WTC11 (cell line): ENCODE results near the gene FOXJ3. TPM values are rescaled to one million over a fixed set of nuclear protein-coding genes. Genes with fewer than 3 reads are reported as not detected.

ENCODE experiments used
- ATAC-seq: fragments of 200-7000 bp; cut with Tn5 transposase; 2 replicates; pipeline ENCODE4 v1.10.0; 2021; ENCODE audit warnings: mild to moderate bottlenecking, moderate library complexity
- CTCF ChIA-PET: fragments of 300-600 bp; sonication (Branson Sonifier 250); formaldehyde crosslinking; loops from one replicate; lab custom pipeline; 2021; ENCODE audit warnings: antibody characterized with exemption; lab: Charles Lee
- POLR2A ChIA-PET: fragments of 350-600 bp; sonication (Branson Sonifier 250); formaldehyde crosslinking; loops from one replicate; lab custom pipeline; 2021; ENCODE audit warnings: antibody characterized with exemption; lab: Charles Lee
- DNase-seq: peaks from one replicate; pipeline ENCODE4 v3.0.0; 2021; ENCODE audit warnings: low spot score
- H3K27ac Mint-ChIP-seq: 2 replicates; pipeline ENCODE4 v1.8.0; 2021; ENCODE audit warnings: mixed read lengths
- H3K27me3 Mint-ChIP-seq: 2 replicates; pipeline ENCODE4 v1.8.0; 2021; ENCODE audit warnings: low read depth, mild to moderate bottlenecking, moderate library complexity, mixed read lengths
- H3K36me3 Mint-ChIP-seq: 2 replicates; pipeline ENCODE4 v1.8.0; 2021; ENCODE audit warnings: mixed read lengths
- H3K4me1 Mint-ChIP-seq: 2 replicates; pipeline ENCODE4 v1.8.0; 2022; ENCODE audit warnings: mixed read lengths
- H3K4me3 Mint-ChIP-seq: 2 replicates; pipeline ENCODE4 v1.8.0; 2021; ENCODE audit warnings: mild to moderate bottlenecking, moderate library complexity, mixed read lengths
- H3K9me3 Mint-ChIP-seq: 2 replicates; pipeline ENCODE4 v1.8.0; 2021; ENCODE audit warnings: mixed read lengths
- ATF1 ChIP-seq: sonication (generic); formaldehyde crosslinking; IDR thresholded peaks from 2 replicates; pipeline ENCODE4 v1.8.1; 2023; ENCODE audit warnings: mild to moderate bottlenecking, moderate library complexity, missing genetic modification reagents
- CBFB ChIP-seq: sonication (generic); formaldehyde crosslinking; IDR thresholded peaks from 2 replicates; pipeline ENCODE4 v1.8.1; 2022; ENCODE audit warnings: mild to moderate bottlenecking, low read depth, missing genetic modification reagents
- ETV6 ChIP-seq: sonication (generic); formaldehyde crosslinking; IDR thresholded peaks from 2 replicates; pipeline ENCODE4 v1.8.1; 2022; ENCODE audit warnings: mild to moderate bottlenecking, missing genetic modification reagents
- FOXJ3 ChIP-seq: sonication (generic); formaldehyde crosslinking; IDR thresholded peaks from 2 replicates; pipeline ENCODE4 v1.9.0; 2021; ENCODE audit warnings: missing genetic modification reagents, mild to moderate bottlenecking, borderline replicate concordance
- FOXP1 ChIP-seq: sonication (generic); formaldehyde crosslinking; IDR thresholded peaks from 2 replicates; pipeline ENCODE4 v1.8.0; 2022; ENCODE audit warnings: missing genetic modification reagents, mild to moderate bottlenecking, moderate library complexity, borderline replicate concordance
- GRHL2 ChIP-seq: fragments of 250-450 bp; sonication (Bioruptor Pico); IDR thresholded peaks from 2 replicates; pipeline ENCODE4 v1.8.0; 2022; ENCODE audit warnings: mild to moderate bottlenecking, moderate library complexity; ENCODE audit not compliant: insufficient replicate concordance, severe bottlenecking
- GTF2I ChIP-seq: fragments of 250-450 bp; sonication (Bioruptor Pico); conservative IDR thresholded peaks from 2 replicates; pipeline ENCODE4 v1.4.0; 2021; ENCODE audit warnings: mild to moderate bottlenecking
- IRF2 ChIP-seq: sonication (generic); formaldehyde crosslinking; IDR thresholded peaks from 2 replicates; pipeline ENCODE4 v1.8.0; 2022; ENCODE audit warnings: low read depth, missing genetic modification reagents, borderline replicate concordance
- NR2C2 ChIP-seq: sonication (generic); formaldehyde crosslinking; IDR thresholded peaks from 2 replicates; pipeline ENCODE4 v1.8.0; 2022; ENCODE audit warnings: mild to moderate bottlenecking, missing genetic modification reagents
- NR3C1 ChIP-seq: sonication (generic); formaldehyde crosslinking; conservative IDR thresholded peaks from 2 replicates; pipeline ENCODE4 v1.8.1; 2023; ENCODE audit warnings: low read depth, mild to moderate bottlenecking, missing genetic modification reagents
- SMAD3 ChIP-seq: sonication (generic); formaldehyde crosslinking; IDR thresholded peaks from 2 replicates; pipeline ENCODE4 v1.8.0; 2022; ENCODE audit warnings: missing genetic modification reagents, mild to moderate bottlenecking, borderline replicate concordance
- SOX15 ChIP-seq: fragments of 250-450 bp; sonication (Bioruptor Pico); IDR thresholded peaks from 2 replicates; pipeline ENCODE4 v1.9.0; 2021; ENCODE audit warnings: mild to moderate bottlenecking
- TCF7 ChIP-seq: sonication (generic); formaldehyde crosslinking; IDR thresholded peaks from 2 replicates; pipeline ENCODE4 v1.8.0; 2022; ENCODE audit warnings: mild to moderate bottlenecking, low read depth, missing genetic modification reagents, moderate library complexity
- TEAD1 ChIP-seq: sonication (generic); formaldehyde crosslinking; IDR thresholded peaks from 2 replicates; pipeline ENCODE4 v1.8.0; 2022; ENCODE audit warnings: mild to moderate bottlenecking, missing genetic modification reagents
- TEAD4 ChIP-seq: sonication (generic); formaldehyde crosslinking; IDR thresholded peaks from 2 replicates; pipeline ENCODE4 v1.8.0; 2022; ENCODE audit warnings: mild to moderate bottlenecking, missing genetic modification reagents
- TP53 ChIP-seq: sonication (generic); formaldehyde crosslinking; IDR thresholded peaks from 2 replicates; pipeline ENCODE4 v1.8.1; 2023; ENCODE audit warnings: mild to moderate bottlenecking, missing genetic modification reagents
- ZNF121 ChIP-seq: sonication (generic); formaldehyde crosslinking; IDR thresholded peaks from 2 replicates; pipeline ENCODE4 v1.8.0; 2023; ENCODE audit warnings: missing genetic modification reagents
- ZNF317 ChIP-seq: sonication (generic); formaldehyde crosslinking; IDR thresholded peaks from 2 replicates; pipeline ENCODE4 v1.8.1; 2023; ENCODE audit warnings: low read depth, mild to moderate bottlenecking, moderate library complexity, missing genetic modification reagents, borderline replicate concordance
- ZNF671 ChIP-seq: fragments of 250-450 bp; sonication (Bioruptor Pico); IDR thresholded peaks from 2 replicates; pipeline ENCODE4 v1.8.0; 2021; ENCODE audit warnings: mild to moderate bottlenecking
- total RNA-seq: library from RNA; stranded (reverse); gene quantifications from 3 replicates; pipeline ENCODE4 v1.2.3, GENCODE V29; 2021
- TF ChIP-seq, protein P1 (sequence below): fragments of 250-450 bp; sonication (Bioruptor Pico); IDR thresholded peaks from 2 replicates; pipeline ENCODE4 v1.9.0; 2021; ENCODE audit warnings: mild to moderate bottlenecking
- TF ChIP-seq, protein P2 (sequence below): sonication (generic); formaldehyde crosslinking; IDR thresholded peaks from 2 replicates; pipeline ENCODE4 v1.8.1; 2023; ENCODE audit warnings: mild to moderate bottlenecking, missing genetic modification reagents, moderate library complexity
- TF ChIP-seq, protein P3 (sequence below): sonication (generic); formaldehyde crosslinking; IDR thresholded peaks from 2 replicates; pipeline ENCODE4 v1.8.0; 2022; ENCODE audit warnings: mild to moderate bottlenecking, missing genetic modification reagents
- TF ChIP-seq, protein P4 (sequence below): sonication (generic); formaldehyde crosslinking; IDR thresholded peaks from 2 replicates; pipeline ENCODE4 v1.8.0; 2022; ENCODE audit warnings: mild to moderate bottlenecking, missing genetic modification reagents
- TF ChIP-seq, protein P5 (sequence below): sonication (generic); formaldehyde crosslinking; IDR thresholded peaks from 2 replicates; pipeline ENCODE4 v1.8.0; 2022; ENCODE audit warnings: mild to moderate bottlenecking, missing genetic modification reagents
- TF ChIP-seq, protein P6 (sequence below): sonication (generic); formaldehyde crosslinking; IDR thresholded peaks from 2 replicates; pipeline ENCODE4 v1.8.0; 2023; ENCODE audit warnings: missing genetic modification reagents
- TF ChIP-seq, protein P7 (sequence below): sonication (generic); formaldehyde crosslinking; IDR thresholded peaks from 2 replicates; pipeline ENCODE4 v1.8.0; 2022; ENCODE audit warnings: missing genetic modification reagents

The FOXJ3 gene
- total RNA-seq, 1 experiment from 2014 or later, result 43.3 TPM

DNA sequence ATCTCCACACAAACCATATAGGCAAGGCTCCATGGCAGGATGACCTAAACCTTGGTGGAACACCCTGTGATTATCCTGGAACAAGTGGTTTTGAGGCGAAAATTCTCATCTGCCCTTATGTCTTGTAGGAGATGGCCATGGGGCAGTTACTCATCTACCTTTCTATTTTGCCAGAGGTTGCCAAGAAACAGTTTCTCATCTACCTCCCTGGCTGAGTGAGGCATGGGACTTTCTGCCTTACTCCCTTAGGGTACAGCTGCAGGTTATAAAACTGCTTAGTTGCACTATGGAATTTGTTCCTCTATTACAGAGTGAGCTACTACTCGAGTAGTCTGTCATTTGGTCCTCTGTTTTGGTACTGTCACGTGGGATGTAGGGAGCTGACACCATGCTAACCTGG, 139.2 kb downstream of the FOXJ3 start:
- CTCF ChIA-PET, result interaction anchor here (1.8 kb wide), 1 partner anchor 22 kb away, joined by 8 read pairs; no protein-coding TSS in a partner anchor
- H3K9me3 Mint-ChIP-seq, result no peaks in the 10 kb centered on the region
- H3K4me1 Mint-ChIP-seq, result no peaks in the 10 kb centered on the region
- no peak for TF ChIP-seq ATF1
- TF ChIP-seq ZNF671 (CRISPR knock-in tag), result no peak
- TF ChIP-seq SOX15 (CRISPR knock-in tag), result no peak
- no peak for TF ChIP-seq SMAD3
- no peak for TF ChIP-seq ETV6 (CRISPR knock-in tag)
- TF ChIP-seq TEAD4 (CRISPR knock-in tag), result no peak
- no peak for TF ChIP-seq GTF2I (CRISPR knock-in tag)
- TF ChIP-seq NR3C1, result no peak
- TF ChIP-seq IRF2 (CRISPR knock-in tag), result no peak
- TF ChIP-seq TCF7 (CRISPR knock-in tag), result no peak
- TF ChIP-seq, protein P1, sequence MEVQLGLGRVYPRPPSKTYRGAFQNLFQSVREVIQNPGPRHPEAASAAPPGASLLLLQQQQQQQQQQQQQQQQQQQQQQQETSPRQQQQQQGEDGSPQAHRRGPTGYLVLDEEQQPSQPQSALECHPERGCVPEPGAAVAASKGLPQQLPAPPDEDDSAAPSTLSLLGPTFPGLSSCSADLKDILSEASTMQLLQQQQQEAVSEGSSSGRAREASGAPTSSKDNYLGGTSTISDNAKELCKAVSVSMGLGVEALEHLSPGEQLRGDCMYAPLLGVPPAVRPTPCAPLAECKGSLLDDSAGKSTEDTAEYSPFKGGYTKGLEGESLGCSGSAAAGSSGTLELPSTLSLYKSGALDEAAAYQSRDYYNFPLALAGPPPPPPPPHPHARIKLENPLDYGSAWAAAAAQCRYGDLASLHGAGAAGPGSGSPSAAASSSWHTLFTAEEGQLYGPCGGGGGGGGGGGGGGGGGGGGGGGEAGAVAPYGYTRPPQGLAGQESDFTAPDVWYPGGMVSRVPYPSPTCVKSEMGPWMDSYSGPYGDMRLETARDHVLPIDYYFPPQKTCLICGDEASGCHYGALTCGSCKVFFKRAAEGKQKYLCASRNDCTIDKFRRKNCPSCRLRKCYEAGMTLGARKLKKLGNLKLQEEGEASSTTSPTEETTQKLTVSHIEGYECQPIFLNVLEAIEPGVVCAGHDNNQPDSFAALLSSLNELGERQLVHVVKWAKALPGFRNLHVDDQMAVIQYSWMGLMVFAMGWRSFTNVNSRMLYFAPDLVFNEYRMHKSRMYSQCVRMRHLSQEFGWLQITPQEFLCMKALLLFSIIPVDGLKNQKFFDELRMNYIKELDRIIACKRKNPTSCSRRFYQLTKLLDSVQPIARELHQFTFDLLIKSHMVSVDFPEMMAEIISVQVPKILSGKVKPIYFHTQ (CRISPR knock-in tag), result no peak
- TF ChIP-seq, protein P2, sequence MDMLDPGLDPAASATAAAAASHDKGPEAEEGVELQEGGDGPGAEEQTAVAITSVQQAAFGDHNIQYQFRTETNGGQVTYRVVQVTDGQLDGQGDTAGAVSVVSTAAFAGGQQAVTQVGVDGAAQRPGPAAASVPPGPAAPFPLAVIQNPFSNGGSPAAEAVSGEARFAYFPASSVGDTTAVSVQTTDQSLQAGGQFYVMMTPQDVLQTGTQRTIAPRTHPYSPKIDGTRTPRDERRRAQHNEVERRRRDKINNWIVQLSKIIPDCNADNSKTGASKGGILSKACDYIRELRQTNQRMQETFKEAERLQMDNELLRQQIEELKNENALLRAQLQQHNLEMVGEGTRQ (CRISPR knock-in tag), result no peak
- TF ChIP-seq, protein P3, sequence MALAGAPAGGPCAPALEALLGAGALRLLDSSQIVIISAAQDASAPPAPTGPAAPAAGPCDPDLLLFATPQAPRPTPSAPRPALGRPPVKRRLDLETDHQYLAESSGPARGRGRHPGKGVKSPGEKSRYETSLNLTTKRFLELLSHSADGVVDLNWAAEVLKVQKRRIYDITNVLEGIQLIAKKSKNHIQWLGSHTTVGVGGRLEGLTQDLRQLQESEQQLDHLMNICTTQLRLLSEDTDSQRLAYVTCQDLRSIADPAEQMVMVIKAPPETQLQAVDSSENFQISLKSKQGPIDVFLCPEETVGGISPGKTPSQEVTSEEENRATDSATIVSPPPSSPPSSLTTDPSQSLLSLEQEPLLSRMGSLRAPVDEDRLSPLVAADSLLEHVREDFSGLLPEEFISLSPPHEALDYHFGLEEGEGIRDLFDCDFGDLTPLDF (CRISPR knock-in tag), result no peak
- no peak for TF ChIP-seq ZNF317 (CRISPR knock-in tag)
- no peak for TF ChIP-seq FOXJ3 (CRISPR knock-in tag)
- TF ChIP-seq, protein P4, sequence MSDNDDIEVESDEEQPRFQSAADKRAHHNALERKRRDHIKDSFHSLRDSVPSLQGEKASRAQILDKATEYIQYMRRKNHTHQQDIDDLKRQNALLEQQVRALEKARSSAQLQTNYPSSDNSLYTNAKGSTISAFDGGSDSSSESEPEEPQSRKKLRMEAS (CRISPR knock-in tag), result no peak
- DNase-seq (no peak), ATAC-seq (no peak)
- peaks cover 19% of the 10 kb centered on the region for H3K36me3 Mint-ChIP-seq
- no peaks in the 10 kb centered on the region for H3K27me3 Mint-ChIP-seq
- H3K27ac Mint-ChIP-seq, result no peak overlapping the region
- no peak overlapping the region for H3K4me3 Mint-ChIP-seq
- POLR2A ChIA-PET, result no interaction called here

DNA sequence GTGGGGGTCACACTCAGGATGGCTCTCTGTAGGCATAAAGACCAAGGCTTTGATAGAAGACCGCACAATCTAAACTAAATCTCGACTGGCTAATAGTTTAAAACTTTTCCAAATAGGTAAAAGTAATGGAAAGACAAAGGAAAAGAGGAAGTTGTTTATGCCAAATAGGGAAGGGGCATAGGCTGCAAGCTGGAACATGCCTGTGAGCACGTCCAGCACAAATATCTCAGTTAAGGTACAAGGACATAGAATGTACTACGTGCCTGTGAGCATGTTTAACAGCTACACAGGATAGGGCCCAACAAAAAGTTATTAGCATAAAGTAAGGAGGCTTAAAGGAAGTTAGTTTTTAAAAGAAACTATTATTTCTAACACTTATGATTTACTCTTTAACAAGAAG, 142.9 kb downstream of the FOXJ3 start:
- POLR2A ChIA-PET, result no interaction called here
- DNase-seq, result no peak
- CTCF ChIA-PET, result interaction anchor here (2.5 kb wide), 1 partner anchor 18 kb away, joined by 9 read pairs; no protein-coding TSS in a partner anchor
- Mint-ChIP-seq H3K27me3 (no peaks in the 10 kb centered on the region), H3K4me3 (no peak overlapping the region), H3K9me3 (no peaks in the 10 kb centered on the region), H3K4me1 (no peaks in the 10 kb centered on the region), H3K27ac (0 out of 2 replicates have a peak overlapping the region, but pooled peaks have one; percentile 6), H3K36me3 (peaks cover 15% of the 10 kb centered on the region)
- no peak for ATAC-seq
- no peak for TF ChIP-seq ATF1
- no peak for TF ChIP-seq TEAD1 (CRISPR knock-in tag)
- TF ChIP-seq TP53, result no peak
- TF ChIP-seq GRHL2 (CRISPR knock-in tag), result no peak
- TF ChIP-seq, protein P5, sequence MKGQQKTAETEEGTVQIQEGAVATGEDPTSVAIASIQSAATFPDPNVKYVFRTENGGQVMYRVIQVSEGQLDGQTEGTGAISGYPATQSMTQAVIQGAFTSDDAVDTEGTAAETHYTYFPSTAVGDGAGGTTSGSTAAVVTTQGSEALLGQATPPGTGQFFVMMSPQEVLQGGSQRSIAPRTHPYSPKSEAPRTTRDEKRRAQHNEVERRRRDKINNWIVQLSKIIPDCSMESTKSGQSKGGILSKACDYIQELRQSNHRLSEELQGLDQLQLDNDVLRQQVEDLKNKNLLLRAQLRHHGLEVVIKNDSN (CRISPR knock-in tag), result no peak
- TF ChIP-seq SMAD3, result no peak
- TF ChIP-seq ZNF121 (CRISPR knock-in tag), result no peak
- no peak for TF ChIP-seq CBFB (CRISPR knock-in tag)
- no peak for TF ChIP-seq NR2C2
- TF ChIP-seq FOXP1 (CRISPR knock-in tag), result no peak
- TF ChIP-seq, protein P6, sequence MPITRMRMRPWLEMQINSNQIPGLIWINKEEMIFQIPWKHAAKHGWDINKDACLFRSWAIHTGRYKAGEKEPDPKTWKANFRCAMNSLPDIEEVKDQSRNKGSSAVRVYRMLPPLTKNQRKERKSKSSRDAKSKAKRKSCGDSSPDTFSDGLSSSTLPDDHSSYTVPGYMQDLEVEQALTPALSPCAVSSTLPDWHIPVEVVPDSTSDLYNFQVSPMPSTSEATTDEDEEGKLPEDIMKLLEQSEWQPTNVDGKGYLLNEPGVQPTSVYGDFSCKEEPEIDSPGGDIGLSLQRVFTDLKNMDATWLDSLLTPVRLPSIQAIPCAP (CRISPR knock-in tag), result no peak
- no peak for TF ChIP-seq FOXJ3 (CRISPR knock-in tag)
- TF ChIP-seq, protein P7, sequence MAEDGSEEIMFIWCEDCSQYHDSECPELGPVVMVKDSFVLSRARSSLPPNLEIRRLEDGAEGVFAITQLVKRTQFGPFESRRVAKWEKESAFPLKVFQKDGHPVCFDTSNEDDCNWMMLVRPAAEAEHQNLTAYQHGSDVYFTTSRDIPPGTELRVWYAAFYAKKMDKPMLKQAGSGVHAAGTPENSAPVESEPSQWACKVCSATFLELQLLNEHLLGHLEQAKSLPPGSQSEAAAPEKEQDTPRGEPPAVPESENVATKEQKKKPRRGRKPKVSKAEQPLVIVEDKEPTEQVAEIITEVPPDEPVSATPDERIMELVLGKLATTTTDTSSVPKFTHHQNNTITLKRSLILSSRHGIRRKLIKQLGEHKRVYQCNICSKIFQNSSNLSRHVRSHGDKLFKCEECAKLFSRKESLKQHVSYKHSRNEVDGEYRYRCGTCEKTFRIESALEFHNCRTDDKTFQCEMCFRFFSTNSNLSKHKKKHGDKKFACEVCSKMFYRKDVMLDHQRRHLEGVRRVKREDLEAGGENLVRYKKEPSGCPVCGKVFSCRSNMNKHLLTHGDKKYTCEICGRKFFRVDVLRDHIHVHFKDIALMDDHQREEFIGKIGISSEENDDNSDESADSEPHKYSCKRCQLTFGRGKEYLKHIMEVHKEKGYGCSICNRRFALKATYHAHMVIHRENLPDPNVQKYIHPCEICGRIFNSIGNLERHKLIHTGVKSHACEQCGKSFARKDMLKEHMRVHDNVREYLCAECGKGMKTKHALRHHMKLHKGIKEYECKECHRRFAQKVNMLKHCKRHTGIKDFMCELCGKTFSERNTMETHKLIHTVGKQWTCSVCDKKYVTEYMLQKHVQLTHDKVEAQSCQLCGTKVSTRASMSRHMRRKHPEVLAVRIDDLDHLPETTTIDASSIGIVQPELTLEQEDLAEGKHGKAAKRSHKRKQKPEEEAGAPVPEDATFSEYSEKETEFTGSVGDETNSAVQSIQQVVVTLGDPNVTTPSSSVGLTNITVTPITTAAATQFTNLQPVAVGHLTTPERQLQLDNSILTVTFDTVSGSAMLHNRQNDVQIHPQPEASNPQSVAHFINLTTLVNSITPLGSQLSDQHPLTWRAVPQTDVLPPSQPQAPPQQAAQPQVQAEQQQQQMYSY (CRISPR knock-in tag), result no peak
